Measurements from ENCODE around the gene SNRK.

Gene SNRK

DNA sequence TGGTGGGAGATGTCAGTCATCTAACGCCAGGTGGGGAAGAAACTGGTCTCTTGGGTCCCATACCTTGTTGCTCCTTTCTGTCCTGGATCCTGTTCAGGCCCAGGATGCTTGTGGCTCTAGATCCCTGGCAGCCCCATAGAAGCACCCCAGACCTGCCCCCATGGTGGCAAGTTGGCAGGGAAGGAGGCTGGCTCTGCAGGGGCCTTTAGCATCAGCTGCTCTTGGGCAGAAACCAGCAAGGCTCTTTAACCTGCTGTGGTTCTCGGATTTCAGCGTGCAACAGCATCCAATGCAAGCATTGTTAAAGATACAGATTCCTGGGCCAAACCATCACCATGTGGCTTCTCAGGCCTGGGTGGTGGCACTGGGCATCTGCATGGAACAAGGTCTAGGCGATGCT is 75.8 kb downstream of the SNRK start:
- no peak overlapping the region for H3K4me3 ChIP-seq (ENCODE audit: low read length)
- no peak for DNase-seq (ENCODE audit: low read depth)
- TF ChIP-seq, protein P1, sequence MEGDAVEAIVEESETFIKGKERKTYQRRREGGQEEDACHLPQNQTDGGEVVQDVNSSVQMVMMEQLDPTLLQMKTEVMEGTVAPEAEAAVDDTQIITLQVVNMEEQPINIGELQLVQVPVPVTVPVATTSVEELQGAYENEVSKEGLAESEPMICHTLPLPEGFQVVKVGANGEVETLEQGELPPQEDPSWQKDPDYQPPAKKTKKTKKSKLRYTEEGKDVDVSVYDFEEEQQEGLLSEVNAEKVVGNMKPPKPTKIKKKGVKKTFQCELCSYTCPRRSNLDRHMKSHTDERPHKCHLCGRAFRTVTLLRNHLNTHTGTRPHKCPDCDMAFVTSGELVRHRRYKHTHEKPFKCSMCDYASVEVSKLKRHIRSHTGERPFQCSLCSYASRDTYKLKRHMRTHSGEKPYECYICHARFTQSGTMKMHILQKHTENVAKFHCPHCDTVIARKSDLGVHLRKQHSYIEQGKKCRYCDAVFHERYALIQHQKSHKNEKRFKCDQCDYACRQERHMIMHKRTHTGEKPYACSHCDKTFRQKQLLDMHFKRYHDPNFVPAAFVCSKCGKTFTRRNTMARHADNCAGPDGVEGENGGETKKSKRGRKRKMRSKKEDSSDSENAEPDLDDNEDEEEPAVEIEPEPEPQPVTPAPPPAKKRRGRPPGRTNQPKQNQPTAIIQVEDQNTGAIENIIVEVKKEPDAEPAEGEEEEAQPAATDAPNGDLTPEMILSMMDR (IDR thresholded peaks at IDR 0.05; ENCODE audit: insufficient read depth, low read depth, low read length, missing control alignments), result no peak

DNA sequence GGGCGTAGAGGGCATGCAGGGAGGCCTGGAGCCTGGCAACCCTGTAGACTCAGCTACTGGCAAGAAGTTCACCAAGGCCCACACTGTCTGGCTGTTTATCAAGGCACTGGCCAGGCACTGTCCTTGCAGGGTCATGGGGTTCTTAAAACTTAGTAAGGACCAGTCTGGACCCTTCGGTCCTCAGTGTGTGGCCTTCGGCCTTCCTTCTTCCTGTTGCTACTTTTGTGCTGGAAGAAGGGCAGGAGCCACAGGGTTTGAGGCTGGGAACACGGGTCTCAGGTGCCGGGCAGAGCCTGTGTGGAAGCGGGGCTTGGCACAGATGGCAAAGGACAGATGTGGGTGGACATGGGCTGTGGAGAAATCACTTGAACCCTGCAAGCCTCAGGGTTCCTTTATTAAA is 76.6 kb downstream of the SNRK start:
- H3K4me3 ChIP-seq (ENCODE audit: low read length), result no peak overlapping the region
- TF ChIP-seq, protein P1 (IDR thresholded peaks at IDR 0.05; ENCODE audit: insufficient read depth, low read depth, low read length, missing control alignments), result no peak

DNA sequence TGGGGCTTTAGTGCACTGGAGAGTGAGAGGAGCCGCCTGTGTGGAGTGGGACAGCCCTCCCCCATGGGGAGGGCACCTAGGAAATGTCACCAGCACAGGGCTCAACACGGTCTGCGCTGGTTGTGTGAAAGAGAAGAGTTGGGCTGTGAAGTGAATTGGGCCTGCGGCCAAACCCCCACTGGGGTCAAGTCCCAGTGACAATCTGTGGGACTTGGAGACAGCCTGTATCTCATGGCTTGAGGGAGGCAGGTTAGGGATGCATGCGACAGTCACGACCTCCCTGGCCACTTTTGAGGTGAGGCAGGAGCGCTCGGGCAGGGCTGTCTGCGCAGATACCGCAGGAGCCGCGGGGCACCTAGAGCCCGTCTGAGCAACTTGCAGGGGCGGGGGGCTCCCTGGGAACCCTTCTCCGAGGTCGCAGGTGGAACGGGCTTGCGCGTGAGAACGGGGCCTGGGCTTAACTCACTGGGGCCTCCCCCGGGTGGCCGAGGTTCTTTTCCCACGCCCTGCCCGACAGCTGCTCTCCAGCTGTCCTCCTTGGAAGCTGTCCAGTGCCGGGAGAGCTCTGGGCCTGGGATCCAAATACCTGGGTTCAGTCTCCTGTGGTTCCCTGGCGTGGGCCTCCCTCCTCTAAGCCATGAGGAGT is 77.4 kb downstream of the SNRK start:
- DNase-seq (ENCODE audit: low read depth), result no peak
- no peak overlapping the region for H3K4me3 ChIP-seq (ENCODE audit: low read length)
- TF ChIP-seq, protein P1 (IDR thresholded peaks at IDR 0.05; ENCODE audit: insufficient read depth, low read depth, low read length, missing control alignments), result no peak

More for the DNA sequence above, 76.6 kb downstream of the SNRK start:
- no peak for DNase-seq (ENCODE audit: low read depth)

DNA sequence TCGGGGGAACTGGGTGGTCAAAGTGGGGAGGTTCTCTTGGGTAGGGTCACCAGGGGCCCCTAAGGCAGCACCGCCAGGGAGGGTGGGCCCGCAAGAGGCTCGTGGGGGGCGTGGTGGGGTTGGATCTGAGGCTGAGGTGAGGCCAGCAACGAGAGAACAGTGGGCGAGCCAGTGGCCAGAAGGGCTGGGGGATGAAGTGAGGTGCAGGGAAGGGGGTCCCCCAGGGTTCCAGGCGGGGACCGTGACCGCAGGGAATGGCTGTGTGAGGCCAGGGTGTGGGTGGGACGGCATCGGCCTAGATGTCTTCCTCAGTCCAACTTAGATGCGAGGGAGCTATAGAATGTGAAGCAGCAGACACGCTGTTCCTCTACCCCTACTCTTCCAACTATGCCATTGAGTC is 78.2 kb downstream of the SNRK start:
- no peak for DNase-seq (ENCODE audit: low read depth)

DNA sequence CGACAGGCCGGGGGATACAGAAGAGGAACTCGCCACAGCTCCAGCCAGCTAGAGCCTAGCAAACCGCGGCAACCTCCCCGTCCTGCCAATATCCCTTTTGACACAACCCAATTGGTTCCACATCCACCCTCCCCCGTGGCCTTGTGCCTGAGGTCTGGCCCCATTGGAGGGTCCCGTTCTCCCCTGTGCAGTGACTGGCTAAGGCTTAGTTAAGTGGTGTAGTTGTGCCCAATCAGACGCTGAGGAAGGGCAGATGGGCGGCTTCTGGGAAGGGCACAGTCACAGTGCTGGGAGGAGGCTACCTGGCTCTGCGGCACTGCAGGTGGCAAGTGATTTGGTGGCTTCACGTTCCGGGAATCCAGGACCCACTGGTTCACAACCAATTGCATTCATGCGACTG is 78.6 kb downstream of the SNRK start:
- DNase-seq (ENCODE audit: low read depth), result no peak
- TF ChIP-seq, protein P1 (IDR thresholded peaks at IDR 0.05; ENCODE audit: insufficient read depth, low read depth, low read length, missing control alignments), result no peak
- H3K4me3 ChIP-seq (ENCODE audit: low read length), result no peak overlapping the region

More for the DNA sequence above, 78.2 kb downstream of the SNRK start:
- TF ChIP-seq, protein P1 (IDR thresholded peaks at IDR 0.05; ENCODE audit: insufficient read depth, low read depth, low read length, missing control alignments), result no peak
- no peak overlapping the region for H3K4me3 ChIP-seq (ENCODE audit: low read length)

DNA sequence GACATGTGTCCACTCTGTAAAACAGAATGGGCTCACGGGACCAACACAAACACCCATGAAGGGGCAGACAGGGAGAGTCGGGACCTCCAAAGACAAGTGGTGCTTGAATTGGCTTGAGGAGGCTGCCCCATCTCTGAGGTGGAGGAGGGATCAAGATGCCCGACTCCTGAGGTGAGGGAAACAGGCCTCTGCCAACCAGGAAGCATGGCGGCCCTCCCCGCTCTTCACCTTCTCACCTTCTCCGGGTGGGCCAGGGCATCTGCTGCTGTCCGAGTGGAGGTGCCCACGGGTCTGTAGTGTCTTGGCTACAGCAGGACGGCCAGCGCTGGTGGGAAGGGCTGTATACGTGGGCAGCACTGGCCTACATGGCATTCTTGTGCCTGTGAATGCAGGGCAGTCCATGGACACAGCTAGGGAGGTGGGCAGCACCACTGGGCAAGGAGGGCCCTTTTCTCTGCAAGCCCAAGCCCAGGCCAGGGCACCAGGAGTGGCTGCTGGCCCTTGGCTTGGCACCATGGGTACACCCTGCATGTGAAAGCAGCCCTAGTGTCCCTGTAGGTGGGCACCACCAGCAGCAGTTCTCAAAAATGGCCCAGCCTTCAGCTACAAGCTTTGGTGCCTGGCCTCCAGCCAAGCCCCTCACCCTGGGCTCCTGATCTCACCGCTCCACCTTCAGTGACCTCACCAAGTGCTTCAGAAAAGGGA is 79.4 kb downstream of the SNRK start:
- TF ChIP-seq, protein P1 (IDR thresholded peaks at IDR 0.05; ENCODE audit: insufficient read depth, low read depth, low read length, missing control alignments), result no peak
- H3K4me3 ChIP-seq (ENCODE audit: low read length), result no peak overlapping the region
- no peak for DNase-seq (ENCODE audit: low read depth)
